Adrenal gland (tissue), 5 donors: ENCODE data around the gene IL31RA.
"Not testable (repeated sequence)": the region's sequence is repeated elsewhere in the genome, so short reads cannot be mapped to it uniquely, and the experiment has no call there.

Source experiments
- CTCF ChIP-seq, 6 experiments: fragments of 450-650 bp in 4 of 6; fragments of 200-600 bp in 2 of 6; sonication (generic) in 1 of 6; IDR thresholded peaks; 1 replicate in 5 of 6; 2 replicates in 1 of 6; pipeline versions ENCODE4 v1.5.1 to v1.8.0; 2016 to 2021; ENCODE audit warnings: antibody characterized with exemption in 6 of 6, mild to moderate bottlenecking in 2 of 6, moderate library complexity in 1 of 6
- POLR2A ChIP-seq, 2 donors: fragments of 450-650 bp; IDR thresholded peaks; one replicate each; pipeline ENCODE4 v1.6.1; 2017; ENCODE audit warnings: antibody characterized with exemption in 2 of 2, mild to moderate bottlenecking in 2 of 2, moderate library complexity in 1 of 2
- donor health status: DM: no; HTN: no; CAD: no.

- TF ChIP-seq CTCF, POLR2A (IDR thresholded peaks at IDR 0.05): not testable (repeated sequence)
Measured at GRCh38 chr5:55808814-55809213, 42.3 kb upstream of the IL31RA start.
